H1 (cell line): Measurements from ENCODE around the gene GTF2IRD1. TPM values are rescaled to one million over a fixed set of nuclear protein-coding genes. Genes with fewer than 3 reads are reported as not detected.

Source experiments
- CTCF ChIA-PET: fragments of 300-600 bp; sonication (Branson Sonifier 250); formaldehyde crosslinking; loops from one replicate; lab custom pipeline; 2021; ENCODE audit not compliant: partially characterized antibody; lab: Charles Lee
- POLR2A ChIA-PET: fragments of 300-600 bp; sonication (Branson Sonifier 250); formaldehyde crosslinking; loops from one replicate; lab custom pipeline; 2021; ENCODE audit warnings: inconsistent platforms; ENCODE audit not compliant: partially characterized antibody; lab: Charles Lee
- DNase-seq, 2 experiments: peaks; one replicate each; pipeline versions ENCODE4 v3.0.0 to v3.0.0-alpha.2; 2010 to 2022; ENCODE audit warnings: low spot score in 2 of 2, low read depth in 1 of 2, mixed read lengths in 1 of 2
- FAIRE-seq: peaks from 2 replicates; lab custom pipeline; 2011; peaks lifted over from hg19 to GRCh38; lab: Jason Lieb, UNC
- H2AFZ ChIP-seq: 2 replicates; pipeline ENCODE4 v1.8.1; 2012; ENCODE audit warnings: low read length, inconsistent platforms
- H2AK5ac ChIP-seq: 2 replicates; pipeline ENCODE4 v1.6.1; 2013; ENCODE audit warnings: low read depth, low read length
- H2BK120ac ChIP-seq: replicated peaks from 2 replicates; pipeline ENCODE3; 2013; ENCODE audit warnings: low read depth, low read length, inconsistent platforms
- H2BK12ac ChIP-seq: 2 replicates; pipeline ENCODE4 v1.6.1; 2013; ENCODE audit warnings: low read depth, low read length
- H2BK15ac ChIP-seq: 2 replicates; pipeline ENCODE4 v1.6.1; 2013; ENCODE audit warnings: low read length
- H2BK20ac ChIP-seq: 2 replicates; pipeline ENCODE4 v1.6.1; 2013; ENCODE audit warnings: low read length
- H2BK5ac ChIP-seq: 2 replicates; pipeline ENCODE4 v1.6.1; 2013; ENCODE audit warnings: low read depth, low read length
- H3K14ac ChIP-seq: 2 replicates; pipeline ENCODE4 v1.6.1; 2013; ENCODE audit warnings: inconsistent platforms; ENCODE audit not compliant: insufficient read length
- H3K18ac ChIP-seq: 2 replicates; pipeline ENCODE4 v1.6.1; 2013; ENCODE audit warnings: low read length; ENCODE audit errors: extremely low read depth
- H3K23ac ChIP-seq: 2 replicates; pipeline ENCODE4 v1.6.1; 2013; ENCODE audit warnings: inconsistent platforms; ENCODE audit not compliant: insufficient read length
- H3K23me2 ChIP-seq: 2 replicates; pipeline ENCODE4 v1.6.1; 2013; ENCODE audit warnings: low read depth, low read length
- H3K27ac ChIP-seq: 2 replicates; pipeline ENCODE4 v1.6.1; 2011; ENCODE audit warnings: low read depth, low read length, inconsistent platforms
- H3K27me3 ChIP-seq, 4 experiments: replicated peaks in 1 of 4; 1 replicate in 1 of 4; 2 replicates in 3 of 4; pipeline versions ENCODE4 v1.6.1 to v1.8.1; 2011 to 2013; ENCODE audit warnings: low read length in 3 of 4, mild to moderate bottlenecking in 3 of 4, inconsistent platforms in 2 of 4, mixed read lengths in 2 of 4, moderate library complexity in 1 of 4; ENCODE audit not compliant: control insufficient read depth in 3 of 4, insufficient read depth in 3 of 4; ENCODE audit errors: extremely low read depth in 1 of 4
- H3K36me3 ChIP-seq, 4 experiments: 2 replicates each; pipeline versions ENCODE4 v1.6.1 to v1.8.1; 2011 to 2013; ENCODE audit warnings: mild to moderate bottlenecking in 4 of 4, low read length in 3 of 4, moderate library complexity in 2 of 4, control low read depth in 1 of 4, inconsistent platforms in 1 of 4; ENCODE audit not compliant: insufficient read depth in 4 of 4, control insufficient read depth in 2 of 4
- H3K4ac ChIP-seq: replicated peaks from 2 replicates; pipeline ENCODE3; 2013; ENCODE audit warnings: low read length, low read depth, mixed read lengths, inconsistent platforms; ENCODE audit not compliant: insufficient read length
- H3K4me1 ChIP-seq, 4 experiments: replicated peaks in 1 of 4; 1 replicate in 1 of 4; 2 replicates in 3 of 4; pipeline versions ENCODE4 v1.6.1 to v1.8.1; 2011 to 2013; ENCODE audit warnings: low read length in 3 of 4, inconsistent platforms in 2 of 4, mixed read lengths in 1 of 4; ENCODE audit not compliant: insufficient read depth in 4 of 4, control insufficient read depth in 3 of 4
- H3K4me2 ChIP-seq, 2 experiments: 2 replicates each; pipeline versions ENCODE4 v1.6.1 to v1.8.1; 2011 to 2013; ENCODE audit warnings: low read depth in 2 of 2, low read length in 2 of 2, control low read depth in 1 of 2, inconsistent platforms in 1 of 2, mild to moderate bottlenecking in 1 of 2; ENCODE audit not compliant: insufficient read depth in 1 of 2
- H3K4me3 ChIP-seq, 4 experiments: fragments of 200-600, 300-600 bp in 1 of 4; sonication (generic), shearing (Covaris generic), sonication (Bioruptor Twin) in 1 of 4; 2 replicates each; pipeline versions ENCODE4 v1.5.1 to v1.8.1; 2011 to 2016; ENCODE audit warnings: low read length in 4 of 4, low read depth in 3 of 4, control low read depth in 2 of 4, inconsistent platforms in 2 of 4, mild to moderate bottlenecking in 2 of 4, mixed read lengths in 1 of 4, moderate library complexity in 1 of 4; ENCODE audit not compliant: insufficient read depth in 2 of 4; ENCODE audit errors: extremely low read depth in 1 of 4
- H3K56ac ChIP-seq: replicated peaks from 2 replicates; pipeline ENCODE3; 2013; ENCODE audit warnings: low read depth, mild to moderate bottlenecking, mixed read lengths, low read length, inconsistent platforms; ENCODE audit not compliant: insufficient read length
- H3K79me1 ChIP-seq: 2 replicates; pipeline ENCODE4 v1.6.1; 2013; ENCODE audit warnings: low read depth, low read length, control low read depth
- H3K79me2 ChIP-seq, 2 experiments: 2 replicates each; pipeline versions ENCODE4 v1.6.1 to v1.8.1; 2012 to 2013; ENCODE audit warnings: low read length in 2 of 2, mild to moderate bottlenecking in 2 of 2, inconsistent platforms in 1 of 2; ENCODE audit not compliant: insufficient read depth in 2 of 2, control insufficient read depth in 1 of 2
- H3K9ac ChIP-seq, 4 experiments: replicated peaks in 1 of 4; 1 replicate in 1 of 4; 2 replicates in 3 of 4; pipeline versions ENCODE4 v1.6.1 to v1.8.1; 2011 to 2013; ENCODE audit warnings: low read depth in 3 of 4, low read length in 3 of 4, control low read depth in 2 of 4, mild to moderate bottlenecking in 2 of 4, moderate library complexity in 2 of 4, inconsistent platforms in 1 of 4; ENCODE audit errors: extremely low read depth in 1 of 4
- H3K9me3 ChIP-seq, 2 experiments: 2 replicates each; pipeline versions ENCODE4 v1.6.1 to v1.8.1; 2012 to 2013; ENCODE audit warnings: mild to moderate bottlenecking in 2 of 2, moderate library complexity in 2 of 2, control low read depth in 1 of 2, inconsistent platforms in 1 of 2, low read depth in 1 of 2, low read length in 1 of 2, mixed read lengths in 1 of 2; ENCODE audit not compliant: insufficient read depth in 2 of 2
- H4K20me1 ChIP-seq, 2 experiments: replicated peaks in 1 of 2; 2 replicates each; pipeline versions ENCODE3 to v1.8.1; 2011 to 2013; ENCODE audit warnings: inconsistent platforms in 2 of 2, low read length in 2 of 2, mild to moderate bottlenecking in 1 of 2; ENCODE audit not compliant: insufficient read depth in 2 of 2, control insufficient read depth in 1 of 2
- H4K5ac ChIP-seq: 2 replicates; pipeline ENCODE4 v1.6.1; 2013; ENCODE audit warnings: low read length, low read depth, mixed read lengths, inconsistent platforms; ENCODE audit not compliant: insufficient read length
- H4K8ac ChIP-seq: 2 replicates; pipeline ENCODE4 v1.8.0; 2013; ENCODE audit warnings: mild to moderate bottlenecking, moderate library complexity, low read length, inconsistent platforms; ENCODE audit not compliant: insufficient read depth; ENCODE audit errors: extremely low read depth
- H4K91ac ChIP-seq: replicated peaks from 2 replicates; pipeline ENCODE3; 2013; ENCODE audit warnings: low read length, mixed read lengths, inconsistent platforms; ENCODE audit not compliant: insufficient read length
- CBX8 ChIP-seq: fragments of 300-800, 300-1000 bp; sonication (generic); IDR thresholded peaks from 2 replicates; pipeline ENCODE4 v1.7.1; 2016; ENCODE audit warnings: low read depth, low read length, borderline replicate concordance
- RFX5 ChIP-seq: IDR thresholded peaks from 2 replicates; pipeline ENCODE4 v1.6.1; 2011; ENCODE audit warnings: low read depth, low read length, improper control_type of control experiment, borderline replicate concordance
- whole genome bisulfite sequencing, 2 experiments: shearing (Covaris generic) in 1 of 2; methylation state at CpG; one replicate each; pipeline versions ENCODE4 v1.1.6 to v1.1.7; 2013 to 2015; ENCODE audit warnings: low lambda C conversion rate in 2 of 2, mixed read lengths in 2 of 2, inconsistent platforms in 1 of 2, low coverage in 1 of 2, missing lambda C conversion rate in 1 of 2; ENCODE audit not compliant: insufficient replicate concordance in 2 of 2, insufficient coverage in 1 of 2, insufficient read length in 1 of 2; ENCODE audit errors: extremely low coverage in 1 of 2, missing lambda C conversion rate in 1 of 2; 5-methylcytosine and 5-hydroxymethylcytosine counted together
- polyA plus RNA-seq, 7 experiments: library from polyadenylated mRNA; depleted of rRNA in 3 of 7; stranded (reverse) in 5 of 7; unstranded in 2 of 7; fragments of >200 nt in 5 of 7; fragments of 200-250 nt in 2 of 7; gene quantifications; 1 replicate in 5 of 7; 2 replicates in 1 of 7; 4 replicates in 1 of 7; pipeline versions ENCODE4 v1.2.1 to v1.2.3, GENCODE V29; 2011 to 2013; ENCODE audit warnings: missing spikeins in 2 of 7, mixed read lengths in 2 of 7
- total RNA-seq: library from RNA; stranded (reverse); fragmentation: NEBNext Ultra II Directional; extraction: Animal tissue kit (Norgen Biotek cat#: 25700); gene quantifications from 2 replicates; pipeline ENCODE4 v1.2.1, GENCODE V29; 2021

The GTF2IRD1 gene
- total and polyA plus RNA-seq, 2 of the 8 experiments (the other 6 are each of a cell fraction or from before 2014, with no cell fraction given): 27.4 to 45.4 TPM

- no peaks in the 10 kb centered on the region for H3K23me2 ChIP-seq
- H3K4ac ChIP-seq: no peak overlapping the region
- H3K56ac ChIP-seq: no peak overlapping the region
- no peak overlapping the region for H2BK15ac ChIP-seq
- no peaks in the 10 kb centered on the region for H4K20me1 ChIP-seq
- no peak overlapping the region for H2AFZ ChIP-seq
- no peaks in the 10 kb centered on the region for H3K79me2 ChIP-seq
- H3K79me1 ChIP-seq: no peaks in the 10 kb centered on the region
- no peak overlapping the region for H2BK12ac ChIP-seq
- H2BK5ac ChIP-seq: no peak overlapping the region
- no peak overlapping the region for H2BK20ac ChIP-seq
- no peak overlapping the region for H2BK120ac ChIP-seq
- H3K14ac ChIP-seq: no peak overlapping the region
- no peak for FAIRE-seq
- no peak overlapping the region for H4K5ac ChIP-seq
- H2AK5ac ChIP-seq: no peak overlapping the region
- no peak overlapping the region for H3K9ac ChIP-seq
- no peak overlapping the region for H3K27ac ChIP-seq
- DNase-seq: no peak
- no peaks in the 10 kb centered on the region for H3K27me3 ChIP-seq
- H3K23ac ChIP-seq: no peak overlapping the region
- H4K8ac ChIP-seq: no peak overlapping the region
- no peaks in the 10 kb centered on the region for H3K9me3 ChIP-seq
- no peak overlapping the region for H4K91ac ChIP-seq
- no peak for TF ChIP-seq RFX5
- no peak for TF ChIP-seq CBX8
- POLR2A ChIA-PET: interaction anchor here (0.7 kb wide), 1 partner anchor 92 kb away, joined by 8 read pairs; no protein-coding TSS in a partner anchor
- H3K4me1 ChIP-seq: no peaks in the 10 kb centered on the region; a peak in 1 of 7 replicates
- 100% methylated on average over 2 of the region's 2 CpGs; no CpG with 5 or more reads in 1 of the 2 experiments for WGBS, 2 experiments
- H3K4me3 ChIP-seq: no peak overlapping the region
- no peaks in the 10 kb centered on the region for H3K36me3 ChIP-seq
- H3K18ac ChIP-seq: no peak overlapping the region
- no peak overlapping the region for H3K4me2 ChIP-seq
- CTCF ChIA-PET: interaction anchor here (0.6 to 2.5 kb wide), 8 partner anchors 8 to 204 kb away, joined by 3 to 13 read pairs (median 4); no protein-coding TSS in a partner anchor
These were observed 42.9 kb upstream of the GTF2IRD1 start for GRCh38 chr7:74410772-74411171.
